ENCODE results near the gene NTSR1.
"Not testable (repeated sequence)": the region's sequence is repeated elsewhere in the genome, so short reads cannot be mapped to it uniquely, and the experiment has no call there.

Gene NTSR1

DNA sequence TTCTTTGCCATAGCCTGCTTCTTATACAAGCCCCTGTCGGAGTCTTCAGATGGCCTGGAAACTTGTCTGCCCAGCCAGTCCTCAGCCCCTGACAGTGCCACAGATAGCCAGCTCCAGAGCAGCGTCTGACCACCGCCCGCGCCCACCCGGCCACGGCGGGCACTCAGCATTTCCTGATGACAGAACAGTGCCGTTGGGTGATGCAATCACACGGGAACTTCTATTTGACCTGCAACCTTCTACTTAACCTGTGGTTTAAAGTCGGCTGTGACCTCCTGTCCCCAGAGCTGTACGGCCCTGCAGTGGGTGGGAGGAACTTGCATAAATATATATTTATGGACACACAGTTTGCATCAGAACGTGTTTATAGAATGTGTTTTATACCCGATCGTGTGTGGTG, 36.9 kb upstream of the NTSR1 start:
- in situ Hi-C loops (cut with MboI; ENCODE audit: low sequenced_read_pairs), result no loop called here

DNA sequence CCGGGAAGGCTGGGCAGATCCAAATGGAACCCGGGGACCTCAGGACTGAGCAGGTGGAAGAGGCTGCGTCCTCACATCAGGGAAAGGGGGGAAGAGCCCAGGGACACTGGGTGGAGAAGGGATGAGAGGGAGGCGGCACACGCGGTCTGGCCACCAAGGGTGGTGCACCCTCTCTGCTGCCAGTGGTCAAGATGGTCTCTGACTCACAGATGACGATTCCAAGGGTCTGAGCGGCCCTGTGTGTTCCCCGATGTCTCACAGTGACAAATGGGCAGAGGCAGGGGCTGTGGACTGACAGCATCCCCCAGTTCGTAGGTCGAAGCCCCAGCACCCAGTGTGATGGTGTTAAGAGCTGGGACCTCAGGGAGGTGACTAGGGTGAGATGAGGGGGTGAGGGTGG, 34.3 kb upstream of the NTSR1 start:
- in situ Hi-C loops (cut with MboI; ENCODE audit: low sequenced_read_pairs), result no loop called here

DNA sequence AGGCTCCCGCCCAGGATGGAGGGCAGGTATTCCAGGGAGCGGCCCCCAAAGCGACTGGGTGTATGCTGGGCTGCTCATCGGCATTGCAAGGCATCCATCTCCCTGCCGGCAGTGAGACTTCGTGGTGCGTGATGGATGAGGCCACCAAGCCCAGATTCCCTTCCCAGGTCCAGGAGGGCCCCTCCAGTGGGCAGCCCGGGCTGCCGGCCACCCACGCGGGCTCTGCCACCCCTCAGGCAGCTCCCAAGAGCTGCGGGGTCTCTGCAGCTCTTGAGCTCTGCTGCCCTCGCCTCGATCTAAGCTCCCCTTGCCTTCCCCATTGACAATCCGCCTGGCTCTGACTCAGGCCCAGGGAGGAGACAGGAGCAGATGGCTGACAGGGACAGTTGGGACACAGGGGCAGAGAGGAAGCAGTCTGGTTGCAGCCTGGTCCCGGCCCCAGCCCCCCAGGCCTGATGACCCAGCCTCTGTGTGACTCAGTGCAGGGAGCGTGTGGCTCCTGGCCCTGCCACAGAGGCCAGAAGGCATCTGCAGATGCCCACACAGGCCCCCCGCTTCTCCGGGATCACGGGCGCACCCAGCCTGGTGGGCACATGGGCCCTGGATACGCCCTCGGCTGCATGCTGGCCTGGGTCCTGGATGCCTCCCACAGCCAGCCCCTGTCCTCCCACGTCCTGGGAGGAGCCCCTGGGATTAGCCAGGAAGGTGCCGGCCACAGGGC, 33.3 kb upstream of the NTSR1 start:
- in situ Hi-C loops (cut with MboI; ENCODE audit: low sequenced_read_pairs), result no loop called here

GRCh38 chr20:62675877-62676260, 32.8 kb upstream of the NTSR1 start:
- in situ Hi-C loops (cut with MboI; ENCODE audit: low sequenced_read_pairs), result no loop called here

DNA sequence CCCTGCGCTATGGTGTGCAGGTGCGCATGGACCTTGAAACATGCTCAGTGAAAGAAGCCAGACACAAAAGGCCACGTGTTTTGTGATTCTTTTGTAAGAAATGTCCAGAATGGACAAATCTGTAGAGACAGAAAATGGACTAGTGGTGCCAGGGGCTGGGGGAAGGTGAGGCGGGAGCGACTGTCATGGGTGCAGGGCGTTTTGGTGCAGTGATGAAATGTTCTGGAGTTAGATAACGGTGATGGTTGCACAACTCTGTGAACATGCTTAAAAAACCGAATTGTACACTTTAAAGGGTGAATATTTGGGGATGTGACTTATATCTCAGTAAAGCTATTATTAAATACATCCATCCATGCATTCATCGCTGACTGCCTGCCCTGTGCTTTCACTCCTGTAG, 31.7 kb upstream of the NTSR1 start:
- in situ Hi-C loops (cut with MboI; ENCODE audit: low sequenced_read_pairs), result no loop called here

GRCh38 chr20:62677678-62678077, 31.0 kb upstream of the NTSR1 start:
- in situ Hi-C loops (cut with MboI; ENCODE audit: low sequenced_read_pairs), result no loop called here

- in situ Hi-C loops (cut with MboI; ENCODE audit: low sequenced_read_pairs), result no loop called here
These were observed 30.1 kb upstream of the NTSR1 start for GRCh38 chr20:62678553-62678952.

GRCh38 chr20:62679978-62680589, 28.6 kb upstream of the NTSR1 start:
- in situ Hi-C loops (cut with MboI; ENCODE audit: low sequenced_read_pairs), result no loop called here

DNA sequence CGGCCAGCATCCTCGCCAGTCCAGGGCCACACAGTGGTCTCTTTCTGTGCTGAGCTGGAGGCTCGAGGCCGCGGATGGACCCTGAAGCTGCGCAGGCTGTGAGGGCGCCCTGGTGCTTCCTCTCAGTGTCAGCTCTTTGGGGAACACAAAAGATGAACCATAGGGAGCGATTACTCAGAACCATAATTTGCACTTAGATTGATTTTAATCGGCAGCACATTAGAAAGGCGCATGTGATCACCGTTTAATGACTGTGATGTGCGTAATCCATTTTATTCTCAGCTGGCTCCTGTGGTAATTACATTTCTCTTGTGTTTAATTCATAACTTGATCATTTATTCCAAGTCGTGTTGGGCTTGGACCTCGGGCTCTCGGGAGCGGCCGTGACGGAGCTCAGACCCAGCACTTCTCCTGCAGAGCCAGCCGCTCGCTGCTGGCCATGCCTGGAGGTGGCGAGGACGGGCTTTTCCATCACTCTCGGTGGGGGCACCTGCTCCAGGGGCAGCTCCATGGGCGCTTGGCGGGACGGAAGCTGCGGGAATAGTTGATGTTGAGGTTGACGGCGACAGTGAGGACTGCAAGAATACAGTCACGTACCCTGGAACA, 25.6 kb upstream of the NTSR1 start:
- in situ Hi-C loops (cut with MboI; ENCODE audit: low sequenced_read_pairs), result no loop called here

- in situ Hi-C loops (cut with MboI; ENCODE audit: low sequenced_read_pairs), result not testable (repeated sequence)
These were observed 24.8 kb upstream of the NTSR1 start for GRCh38 chr20:62683660-62684322.

GRCh38 chr20:62684981-62685380, 23.7 kb upstream of the NTSR1 start:
- in situ Hi-C loops (cut with MboI; ENCODE audit: low sequenced_read_pairs), result no loop called here

DNA sequence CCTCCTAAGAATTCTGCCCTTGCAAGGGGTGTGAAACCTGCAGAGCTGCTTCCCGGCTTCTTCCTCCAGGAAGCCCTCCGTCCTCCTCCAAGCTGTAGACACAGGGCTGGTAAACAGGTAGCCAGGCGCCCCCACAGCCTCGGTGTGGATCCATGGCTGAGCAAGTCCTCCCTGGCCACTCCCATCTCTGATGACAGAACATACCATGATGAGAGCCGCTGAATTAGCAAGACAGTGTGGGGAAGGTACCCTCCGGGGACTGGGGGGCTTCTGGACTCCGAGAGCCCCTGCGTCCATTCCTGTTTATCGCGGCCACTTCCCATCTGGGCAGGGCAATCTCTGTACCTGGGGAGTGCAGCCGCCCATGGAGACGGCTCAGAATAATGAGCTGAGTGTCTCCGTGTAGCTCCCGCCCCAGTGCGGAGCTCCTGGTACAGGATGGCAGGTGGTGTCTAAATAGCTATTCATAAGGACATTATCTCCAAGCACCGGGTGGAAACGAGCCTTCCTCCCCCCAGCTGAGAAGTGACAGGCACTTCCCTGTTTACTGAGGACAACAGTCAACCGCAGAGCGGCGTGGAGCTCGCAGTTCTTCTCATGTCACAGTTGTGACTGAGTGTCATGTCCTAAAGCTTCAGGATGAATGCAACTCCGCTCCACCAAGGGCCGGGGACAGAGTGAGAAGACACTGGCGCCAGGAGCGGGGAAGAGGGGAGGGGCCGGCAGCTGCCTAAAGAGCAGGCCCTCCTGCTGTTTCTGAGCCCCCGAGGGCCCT, 22.7 kb upstream of the NTSR1 start:
- in situ Hi-C loops (cut with MboI; ENCODE audit: low sequenced_read_pairs), result no loop called here

GRCh38 chr20:62686869-62687830, 21.5 kb upstream of the NTSR1 start:
- in situ Hi-C loops (cut with MboI; ENCODE audit: low sequenced_read_pairs), result no loop called here

DNA sequence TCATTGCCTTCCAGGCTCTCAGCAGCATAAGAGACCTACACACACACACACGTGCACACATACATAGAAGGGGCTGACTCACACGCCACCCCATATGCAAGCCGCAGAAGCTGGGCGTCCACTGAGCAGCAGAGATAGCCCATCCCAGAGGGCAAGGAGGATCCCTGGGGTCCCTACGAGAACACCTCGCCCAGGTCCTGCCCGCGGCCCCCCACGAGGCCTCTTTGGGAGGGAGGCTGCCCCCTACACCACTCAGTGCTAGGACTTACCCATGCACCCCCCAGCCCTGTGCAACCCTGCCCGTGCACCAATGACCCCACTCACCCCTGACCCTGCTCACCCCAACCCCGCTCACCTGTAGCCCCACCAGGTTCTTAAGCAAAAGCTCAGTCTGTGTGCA, 20.6 kb upstream of the NTSR1 start:
- in situ Hi-C loops (cut with MboI; ENCODE audit: low sequenced_read_pairs), result no loop called here

DNA sequence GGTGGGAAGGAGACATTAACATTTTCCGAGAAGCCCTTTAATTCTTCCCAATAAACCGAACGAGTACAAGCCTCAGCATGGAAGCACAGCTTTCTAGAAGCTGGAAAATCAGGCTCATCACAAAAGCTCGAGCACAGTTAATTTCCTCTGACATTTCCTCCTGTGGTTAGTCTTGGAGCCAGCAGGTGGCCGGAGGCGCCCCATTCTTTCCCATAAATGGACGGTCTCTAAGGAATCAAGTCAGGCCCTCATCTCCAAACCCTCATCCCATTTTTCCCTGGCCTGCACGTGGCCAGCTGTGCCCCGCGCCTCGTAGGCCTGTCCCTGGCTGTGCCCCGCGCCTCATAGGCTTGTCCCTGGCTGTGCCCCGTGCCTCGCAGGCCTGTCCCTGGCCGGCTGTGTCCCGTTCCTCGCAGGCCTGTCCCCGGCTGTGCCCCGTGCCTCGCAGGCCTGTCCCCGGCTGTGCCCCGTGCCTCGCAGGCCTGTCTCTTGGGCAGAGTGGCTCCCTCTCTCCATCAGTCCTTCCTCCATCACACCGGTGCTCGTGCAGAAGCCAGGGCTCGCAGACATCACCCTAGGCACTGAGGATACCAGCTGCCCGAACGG, 19.7 kb upstream of the NTSR1 start:
- in situ Hi-C loops (cut with MboI; ENCODE audit: low sequenced_read_pairs), result no loop called here

GRCh38 chr20:62689861-62690260, 18.8 kb upstream of the NTSR1 start:
- in situ Hi-C loops (cut with MboI; ENCODE audit: low sequenced_read_pairs), result no loop called here

DNA sequence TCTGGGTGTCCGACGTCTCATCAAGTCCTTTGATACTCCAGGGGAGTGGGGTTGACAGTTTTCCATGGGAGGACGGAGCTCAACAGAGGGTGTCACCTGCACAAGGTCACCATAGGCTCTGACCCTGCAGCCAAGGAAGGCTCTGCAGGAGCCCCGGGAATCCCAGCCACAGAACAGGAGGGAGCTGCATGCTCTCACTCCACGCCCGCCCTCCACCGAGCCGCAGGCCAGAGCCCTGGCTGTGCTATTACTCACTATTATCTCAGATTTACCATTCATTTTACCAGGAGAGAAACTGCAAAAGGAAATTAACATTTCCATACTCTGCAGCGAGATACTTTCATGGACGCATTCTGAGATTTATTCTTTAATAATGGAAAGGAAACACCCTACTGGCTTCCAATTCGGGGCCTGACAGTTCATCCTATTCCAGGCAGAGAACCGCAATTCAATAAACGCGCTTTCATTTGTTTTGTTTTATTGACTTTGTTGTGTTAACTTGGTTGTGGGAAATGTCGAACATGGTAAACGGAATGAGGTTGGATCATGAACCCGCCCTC, 18.3 kb upstream of the NTSR1 start:
- in situ Hi-C loops (cut with MboI; ENCODE audit: low sequenced_read_pairs), result no loop called here

GRCh38 chr20:62691487-62691886, 17.1 kb upstream of the NTSR1 start:
- in situ Hi-C loops (cut with MboI; ENCODE audit: low sequenced_read_pairs), result no loop called here

DNA sequence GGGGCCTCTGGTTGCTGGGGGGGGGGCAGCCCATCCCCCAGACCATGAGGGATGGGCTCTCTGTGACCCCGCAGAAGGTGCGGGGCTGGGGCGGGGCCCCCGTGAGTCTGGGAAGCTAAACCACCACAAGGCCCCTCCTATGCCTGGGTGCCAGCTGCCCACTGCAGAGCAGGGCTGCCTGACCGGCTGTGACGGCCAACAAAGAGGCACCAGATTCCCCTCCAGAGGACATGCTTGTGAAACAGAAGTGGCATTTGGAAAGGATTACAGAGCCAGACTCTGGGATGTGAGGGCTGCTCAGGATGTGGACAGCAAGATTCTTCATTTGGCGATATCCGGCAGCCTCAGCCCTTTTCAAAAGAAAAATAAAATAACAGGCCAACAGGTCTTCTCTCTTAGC, 16.5 kb upstream of the NTSR1 start:
- in situ Hi-C loops (cut with MboI; ENCODE audit: low sequenced_read_pairs), result no loop called here
